MM.1S (cell line): ENCODE results near the gene OSTN.

Source experiments
- EZH2 ChIP-seq: fragments of 300-600 bp; sonication (generic); optimal IDR thresholded peaks from 2 replicates; pipeline ENCODE3; 2017; ENCODE audit warnings: low read depth, mild to moderate bottlenecking, antibody characterized with exemption, low read length, mixed read lengths
- TF ChIP-seq, protein P1 (sequence below): fragments of 300-600 bp; sonication (generic); IDR thresholded peaks from 2 replicates; pipeline ENCODE4 v1.5.1; 2016; ENCODE audit warnings: antibody characterized with exemption, low read length, mixed read lengths

DNA sequence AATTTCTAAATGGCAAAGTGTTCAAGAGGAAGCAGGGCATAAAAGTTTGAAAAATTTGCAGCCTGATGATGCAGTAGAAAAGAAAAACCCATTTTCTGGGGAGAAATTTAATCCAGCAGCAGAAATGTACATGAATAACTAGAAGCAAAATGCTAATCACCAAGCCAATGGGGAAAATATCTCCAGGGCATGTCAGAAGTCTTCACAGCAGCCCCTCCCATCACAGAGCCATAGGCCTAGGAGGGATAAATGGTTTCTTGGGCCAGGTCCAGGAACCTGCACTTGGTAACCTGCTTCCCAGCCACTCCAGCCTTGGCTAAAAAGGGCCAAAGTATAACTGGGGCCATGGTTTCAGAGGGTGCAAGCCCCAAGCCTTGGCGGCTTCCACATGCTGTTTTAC, 22.6 kb downstream of the OSTN start:
- TF ChIP-seq, protein P1, sequence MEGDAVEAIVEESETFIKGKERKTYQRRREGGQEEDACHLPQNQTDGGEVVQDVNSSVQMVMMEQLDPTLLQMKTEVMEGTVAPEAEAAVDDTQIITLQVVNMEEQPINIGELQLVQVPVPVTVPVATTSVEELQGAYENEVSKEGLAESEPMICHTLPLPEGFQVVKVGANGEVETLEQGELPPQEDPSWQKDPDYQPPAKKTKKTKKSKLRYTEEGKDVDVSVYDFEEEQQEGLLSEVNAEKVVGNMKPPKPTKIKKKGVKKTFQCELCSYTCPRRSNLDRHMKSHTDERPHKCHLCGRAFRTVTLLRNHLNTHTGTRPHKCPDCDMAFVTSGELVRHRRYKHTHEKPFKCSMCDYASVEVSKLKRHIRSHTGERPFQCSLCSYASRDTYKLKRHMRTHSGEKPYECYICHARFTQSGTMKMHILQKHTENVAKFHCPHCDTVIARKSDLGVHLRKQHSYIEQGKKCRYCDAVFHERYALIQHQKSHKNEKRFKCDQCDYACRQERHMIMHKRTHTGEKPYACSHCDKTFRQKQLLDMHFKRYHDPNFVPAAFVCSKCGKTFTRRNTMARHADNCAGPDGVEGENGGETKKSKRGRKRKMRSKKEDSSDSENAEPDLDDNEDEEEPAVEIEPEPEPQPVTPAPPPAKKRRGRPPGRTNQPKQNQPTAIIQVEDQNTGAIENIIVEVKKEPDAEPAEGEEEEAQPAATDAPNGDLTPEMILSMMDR = no peak
- TF ChIP-seq EZH2 = no peak
